C4-2B (cell line): ENCODE results near the gene MYO15B.

Experiments
- CTCF ChIP-seq: fragments of 450-650 bp; conservative IDR thresholded peaks from 2 replicates; pipeline ENCODE4 v1.5.1; 2017; ENCODE audit warnings: mild to moderate bottlenecking
- ZFX ChIP-seq: fragments of 450-650 bp; IDR thresholded peaks from 2 replicates; pipeline ENCODE4 v1.6.1; 2017

GRCh38 chr17:75632863-75633485 is 45.4 kb downstream of the MYO15B start, which contains the start of gene SMIM5:
- TF ChIP-seq CTCF = peak; percentile 96
- TF ChIP-seq ZFX = no peak; the same call in 1 of the 2 replicates
